ENCODE results near the gene CASP7. TPM values are rescaled to one million over a fixed set of nuclear protein-coding genes. Genes with fewer than 3 reads are reported as not detected.

CASP7 gene
- polyA plus RNA-seq, 1 donor from 2014 or later, result 0.77 TPM

DNA sequence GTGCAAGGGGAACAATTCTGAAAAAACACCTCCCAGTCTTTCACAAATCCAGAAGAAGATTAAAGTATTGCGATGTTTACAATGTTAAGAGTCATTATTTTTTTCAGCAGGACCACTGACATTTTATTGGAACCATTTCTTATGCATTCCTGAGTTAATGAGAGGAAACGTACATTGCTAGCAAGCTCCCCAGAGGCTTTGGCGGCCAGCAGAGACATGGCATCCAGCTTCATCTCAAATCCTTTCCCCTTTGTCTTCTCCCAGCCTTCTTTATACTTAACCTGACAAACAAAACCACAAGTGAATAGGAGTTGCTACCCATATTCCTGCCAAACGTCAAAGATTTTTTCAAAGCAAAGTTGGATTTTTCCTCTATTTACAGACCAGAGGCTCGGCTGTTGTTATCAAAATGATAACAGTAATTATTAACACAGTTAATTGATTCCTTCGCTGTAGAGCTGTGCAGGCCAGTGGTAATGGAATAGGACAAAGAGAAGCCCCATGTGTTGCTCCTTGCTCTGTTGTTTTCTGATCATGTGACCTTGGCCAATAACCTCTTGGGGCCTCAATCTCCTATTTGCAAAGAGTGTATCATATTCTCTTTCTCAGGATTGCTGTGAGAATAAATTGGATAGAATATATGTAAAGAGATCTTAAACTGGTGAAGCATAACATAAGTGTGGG, 47.9 kb upstream of the CASP7 start:
- H3K79me2 ChIP-seq (replicated peaks; ENCODE audit: insufficient read depth, low read length), result no peaks in the 10 kb centered on the region
- no peak overlapping the region for H3K9ac ChIP-seq (ENCODE audit: low read length)
- H3K4me3 ChIP-seq (ENCODE audit: low read length), result no peak overlapping the region
- no peaks in the 10 kb centered on the region for H4K20me1 ChIP-seq (ENCODE audit: insufficient read depth)
- no peaks in the 10 kb centered on the region for H3K27me3 ChIP-seq (ENCODE audit: insufficient read depth, low read depth, low read length)
- TF ChIP-seq MXI1 (conservative IDR thresholded peaks at IDR 0.05; ENCODE audit: poor library complexity, severe bottlenecking) (no peak), SMC3 (conservative IDR thresholded peaks at IDR 0.05; ENCODE audit: poor library complexity) (no peak), EP300 (conservative IDR thresholded peaks at IDR 0.05; ENCODE audit: poor library complexity, severe bottlenecking) (no peak), RAD21 (conservative IDR thresholded peaks at IDR 0.05) (no peak), EZH2 (IDR thresholded peaks at IDR 0.05; ENCODE audit: borderline replicate concordance, insufficient read depth, low read length, poor library complexity, severe bottlenecking) (no peak), POLR2AphosphoS5 (IDR thresholded peaks at IDR 0.05) (no peak), TAF1 (IDR thresholded peaks at IDR 0.05; ENCODE audit: low read depth) (no peak)
- TF ChIP-seq, protein P1, sequence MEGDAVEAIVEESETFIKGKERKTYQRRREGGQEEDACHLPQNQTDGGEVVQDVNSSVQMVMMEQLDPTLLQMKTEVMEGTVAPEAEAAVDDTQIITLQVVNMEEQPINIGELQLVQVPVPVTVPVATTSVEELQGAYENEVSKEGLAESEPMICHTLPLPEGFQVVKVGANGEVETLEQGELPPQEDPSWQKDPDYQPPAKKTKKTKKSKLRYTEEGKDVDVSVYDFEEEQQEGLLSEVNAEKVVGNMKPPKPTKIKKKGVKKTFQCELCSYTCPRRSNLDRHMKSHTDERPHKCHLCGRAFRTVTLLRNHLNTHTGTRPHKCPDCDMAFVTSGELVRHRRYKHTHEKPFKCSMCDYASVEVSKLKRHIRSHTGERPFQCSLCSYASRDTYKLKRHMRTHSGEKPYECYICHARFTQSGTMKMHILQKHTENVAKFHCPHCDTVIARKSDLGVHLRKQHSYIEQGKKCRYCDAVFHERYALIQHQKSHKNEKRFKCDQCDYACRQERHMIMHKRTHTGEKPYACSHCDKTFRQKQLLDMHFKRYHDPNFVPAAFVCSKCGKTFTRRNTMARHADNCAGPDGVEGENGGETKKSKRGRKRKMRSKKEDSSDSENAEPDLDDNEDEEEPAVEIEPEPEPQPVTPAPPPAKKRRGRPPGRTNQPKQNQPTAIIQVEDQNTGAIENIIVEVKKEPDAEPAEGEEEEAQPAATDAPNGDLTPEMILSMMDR (IDR thresholded peaks at IDR 0.05; ENCODE audit: poor library complexity, severe bottlenecking), result no peak
- TF ChIP-seq, protein P2, sequence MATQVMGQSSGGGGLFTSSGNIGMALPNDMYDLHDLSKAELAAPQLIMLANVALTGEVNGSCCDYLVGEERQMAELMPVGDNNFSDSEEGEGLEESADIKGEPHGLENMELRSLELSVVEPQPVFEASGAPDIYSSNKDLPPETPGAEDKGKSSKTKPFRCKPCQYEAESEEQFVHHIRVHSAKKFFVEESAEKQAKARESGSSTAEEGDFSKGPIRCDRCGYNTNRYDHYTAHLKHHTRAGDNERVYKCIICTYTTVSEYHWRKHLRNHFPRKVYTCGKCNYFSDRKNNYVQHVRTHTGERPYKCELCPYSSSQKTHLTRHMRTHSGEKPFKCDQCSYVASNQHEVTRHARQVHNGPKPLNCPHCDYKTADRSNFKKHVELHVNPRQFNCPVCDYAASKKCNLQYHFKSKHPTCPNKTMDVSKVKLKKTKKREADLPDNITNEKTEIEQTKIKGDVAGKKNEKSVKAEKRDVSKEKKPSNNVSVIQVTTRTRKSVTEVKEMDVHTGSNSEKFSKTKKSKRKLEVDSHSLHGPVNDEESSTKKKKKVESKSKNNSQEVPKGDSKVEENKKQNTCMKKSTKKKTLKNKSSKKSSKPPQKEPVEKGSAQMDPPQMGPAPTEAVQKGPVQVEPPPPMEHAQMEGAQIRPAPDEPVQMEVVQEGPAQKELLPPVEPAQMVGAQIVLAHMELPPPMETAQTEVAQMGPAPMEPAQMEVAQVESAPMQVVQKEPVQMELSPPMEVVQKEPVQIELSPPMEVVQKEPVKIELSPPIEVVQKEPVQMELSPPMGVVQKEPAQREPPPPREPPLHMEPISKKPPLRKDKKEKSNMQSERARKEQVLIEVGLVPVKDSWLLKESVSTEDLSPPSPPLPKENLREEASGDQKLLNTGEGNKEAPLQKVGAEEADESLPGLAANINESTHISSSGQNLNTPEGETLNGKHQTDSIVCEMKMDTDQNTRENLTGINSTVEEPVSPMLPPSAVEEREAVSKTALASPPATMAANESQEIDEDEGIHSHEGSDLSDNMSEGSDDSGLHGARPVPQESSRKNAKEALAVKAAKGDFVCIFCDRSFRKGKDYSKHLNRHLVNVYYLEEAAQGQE (IDR thresholded peaks at IDR 0.05; ENCODE audit: borderline replicate concordance), result no peak
- no peaks in the 10 kb centered on the region for H3K36me3 ChIP-seq (ENCODE audit: insufficient read depth, low read length)
- H3K9me3 ChIP-seq (ENCODE audit: low read length), result no peaks in the 10 kb centered on the region
- no peaks in the 10 kb centered on the region for H3K9me2 ChIP-seq (ENCODE audit: insufficient read depth, low read length)
- no peak overlapping the region for H3K4me2 ChIP-seq (ENCODE audit: low read length)
- H3K27ac ChIP-seq (ENCODE audit: low read length), result no peak overlapping the region
- no peaks in the 10 kb centered on the region for H3F3A ChIP-seq (ENCODE audit: insufficient read depth, low read length, poor library complexity, severe bottlenecking)
- no peak overlapping the region for H2AFZ ChIP-seq (ENCODE audit: low read depth, low read length)

DNA sequence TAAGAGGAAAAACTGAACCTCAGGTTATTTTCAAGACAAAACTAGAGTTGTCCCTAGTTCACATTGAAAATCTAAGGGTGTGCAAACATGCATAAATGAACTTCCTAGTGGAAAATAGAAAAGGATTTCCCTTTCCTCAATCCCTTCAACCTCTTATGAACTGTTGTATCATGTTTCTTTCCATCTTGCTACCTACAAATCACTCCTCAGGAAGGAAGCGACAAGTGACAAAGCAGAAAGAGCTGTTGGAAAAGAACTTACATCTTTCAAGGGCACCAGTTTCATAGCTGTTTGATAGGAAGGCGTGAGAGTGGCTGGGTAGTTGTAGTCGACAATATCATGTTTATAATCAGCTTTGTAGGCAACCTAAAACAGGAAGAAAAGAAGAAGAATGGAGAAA, 39.7 kb upstream of the CASP7 start:
- no peak overlapping the region for H3K4me2 ChIP-seq (ENCODE audit: low read length)
- no peak overlapping the region for H2AFZ ChIP-seq (ENCODE audit: low read depth, low read length)
- TF ChIP-seq SMC3 (conservative IDR thresholded peaks at IDR 0.05; ENCODE audit: poor library complexity), result no peak
- TF ChIP-seq, protein P1 (IDR thresholded peaks at IDR 0.05; ENCODE audit: poor library complexity, severe bottlenecking), result no peak
- no peak for TF ChIP-seq EZH2 (IDR thresholded peaks at IDR 0.05; ENCODE audit: borderline replicate concordance, insufficient read depth, low read length, poor library complexity, severe bottlenecking)
- TF ChIP-seq TAF1 (IDR thresholded peaks at IDR 0.05; ENCODE audit: low read depth), result no peak
- TF ChIP-seq RAD21 (conservative IDR thresholded peaks at IDR 0.05), result no peak
- TF ChIP-seq, protein P2 (IDR thresholded peaks at IDR 0.05; ENCODE audit: borderline replicate concordance), result no peak
- no peak for TF ChIP-seq EP300 (conservative IDR thresholded peaks at IDR 0.05; ENCODE audit: poor library complexity, severe bottlenecking)
- no peak for TF ChIP-seq POLR2AphosphoS5 (IDR thresholded peaks at IDR 0.05)
- no peak for TF ChIP-seq MXI1 (conservative IDR thresholded peaks at IDR 0.05; ENCODE audit: poor library complexity, severe bottlenecking)
- H3K9ac ChIP-seq (ENCODE audit: low read length), result no peak overlapping the region
- H3K4me3 ChIP-seq (ENCODE audit: low read length), result no peak overlapping the region
- no peaks in the 10 kb centered on the region for H3K9me3 ChIP-seq (ENCODE audit: low read length)
- no peaks in the 10 kb centered on the region for H3K79me2 ChIP-seq (replicated peaks; ENCODE audit: insufficient read depth, low read length)
- no peaks in the 10 kb centered on the region for H3K27me3 ChIP-seq (ENCODE audit: insufficient read depth, low read depth, low read length)
- no peaks in the 10 kb centered on the region for H3F3A ChIP-seq (ENCODE audit: insufficient read depth, low read length, poor library complexity, severe bottlenecking)
- no peaks in the 10 kb centered on the region for H3K36me3 ChIP-seq (ENCODE audit: insufficient read depth, low read length)
- no peak overlapping the region for H3K27ac ChIP-seq (ENCODE audit: low read length)
- no peaks in the 10 kb centered on the region for H3K9me2 ChIP-seq (ENCODE audit: insufficient read depth, low read length)
- no peaks in the 10 kb centered on the region for H4K20me1 ChIP-seq (ENCODE audit: insufficient read depth)
